SU-DHL-6 (cell line): ENCODE data around the gene NTMT1.

Experiments
- EZH2phosphoT487 ChIP-seq: fragments of 200-600 bp; sonication (generic), shearing (Covaris generic); conservative IDR thresholded peaks from 2 replicates; pipeline ENCODE4 v1.6.1; 2018; ENCODE audit warnings: mild to moderate bottlenecking, antibody characterized with exemption, low read length, moderate library complexity, mixed read lengths
- TF ChIP-seq, protein P1 (sequence below): fragments of 200-600 bp; sonication (generic); IDR thresholded peaks from one replicate; pipeline ENCODE4 v1.5.1; 2017; ENCODE audit warnings: antibody characterized with exemption, mild to moderate bottlenecking, low read length, moderate library complexity; ENCODE audit not compliant: insufficient read depth, poor library complexity, severe bottlenecking

- TF ChIP-seq, protein P1, sequence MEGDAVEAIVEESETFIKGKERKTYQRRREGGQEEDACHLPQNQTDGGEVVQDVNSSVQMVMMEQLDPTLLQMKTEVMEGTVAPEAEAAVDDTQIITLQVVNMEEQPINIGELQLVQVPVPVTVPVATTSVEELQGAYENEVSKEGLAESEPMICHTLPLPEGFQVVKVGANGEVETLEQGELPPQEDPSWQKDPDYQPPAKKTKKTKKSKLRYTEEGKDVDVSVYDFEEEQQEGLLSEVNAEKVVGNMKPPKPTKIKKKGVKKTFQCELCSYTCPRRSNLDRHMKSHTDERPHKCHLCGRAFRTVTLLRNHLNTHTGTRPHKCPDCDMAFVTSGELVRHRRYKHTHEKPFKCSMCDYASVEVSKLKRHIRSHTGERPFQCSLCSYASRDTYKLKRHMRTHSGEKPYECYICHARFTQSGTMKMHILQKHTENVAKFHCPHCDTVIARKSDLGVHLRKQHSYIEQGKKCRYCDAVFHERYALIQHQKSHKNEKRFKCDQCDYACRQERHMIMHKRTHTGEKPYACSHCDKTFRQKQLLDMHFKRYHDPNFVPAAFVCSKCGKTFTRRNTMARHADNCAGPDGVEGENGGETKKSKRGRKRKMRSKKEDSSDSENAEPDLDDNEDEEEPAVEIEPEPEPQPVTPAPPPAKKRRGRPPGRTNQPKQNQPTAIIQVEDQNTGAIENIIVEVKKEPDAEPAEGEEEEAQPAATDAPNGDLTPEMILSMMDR = no peak
- TF ChIP-seq EZH2phosphoT487 = no peak
These were observed 21.8 kb upstream of the NTMT1 start for GRCh38 chr9:129604056-129604765.
